ENCODE measurements around the gene FAAP20. TPM values are rescaled to one million over a fixed set of nuclear protein-coding genes. Genes with fewer than 3 reads are reported as not detected.

FAAP20 gene
- total and polyA plus RNA-seq, 2 donors (not counting 1 experiment from before 2014, with no cell fraction given) = 31.2 to 68.1 TPM

DNA sequence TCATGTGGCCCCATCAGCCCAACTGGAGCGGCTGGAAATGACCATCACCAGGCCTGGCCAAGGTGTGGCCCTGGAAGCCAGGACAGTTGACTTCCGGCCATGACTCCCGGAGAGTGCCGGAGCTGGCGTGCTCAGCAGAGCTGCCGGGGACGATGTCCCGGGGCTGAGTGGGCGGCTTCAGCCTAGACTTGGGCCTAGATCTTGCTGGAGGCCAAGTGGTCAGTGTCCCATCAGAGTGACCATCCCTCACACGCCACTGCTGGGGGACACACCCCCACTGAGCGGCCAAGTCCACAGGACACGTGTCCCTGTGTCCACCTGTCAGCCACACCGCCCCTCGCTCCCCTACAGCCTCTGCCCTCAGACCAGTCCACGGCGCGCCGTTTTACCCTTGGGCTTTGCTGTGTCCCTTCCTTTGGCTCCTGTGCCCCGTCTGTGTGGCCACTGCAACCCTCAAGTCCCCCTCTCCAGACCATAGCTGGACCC, 4.0 kb downstream of the FAAP20 start:
- no peak overlapping the region for H3K9ac ChIP-seq (ENCODE audit: low read length)
- no peak for DNase-seq
- TF ChIP-seq, protein P1, sequence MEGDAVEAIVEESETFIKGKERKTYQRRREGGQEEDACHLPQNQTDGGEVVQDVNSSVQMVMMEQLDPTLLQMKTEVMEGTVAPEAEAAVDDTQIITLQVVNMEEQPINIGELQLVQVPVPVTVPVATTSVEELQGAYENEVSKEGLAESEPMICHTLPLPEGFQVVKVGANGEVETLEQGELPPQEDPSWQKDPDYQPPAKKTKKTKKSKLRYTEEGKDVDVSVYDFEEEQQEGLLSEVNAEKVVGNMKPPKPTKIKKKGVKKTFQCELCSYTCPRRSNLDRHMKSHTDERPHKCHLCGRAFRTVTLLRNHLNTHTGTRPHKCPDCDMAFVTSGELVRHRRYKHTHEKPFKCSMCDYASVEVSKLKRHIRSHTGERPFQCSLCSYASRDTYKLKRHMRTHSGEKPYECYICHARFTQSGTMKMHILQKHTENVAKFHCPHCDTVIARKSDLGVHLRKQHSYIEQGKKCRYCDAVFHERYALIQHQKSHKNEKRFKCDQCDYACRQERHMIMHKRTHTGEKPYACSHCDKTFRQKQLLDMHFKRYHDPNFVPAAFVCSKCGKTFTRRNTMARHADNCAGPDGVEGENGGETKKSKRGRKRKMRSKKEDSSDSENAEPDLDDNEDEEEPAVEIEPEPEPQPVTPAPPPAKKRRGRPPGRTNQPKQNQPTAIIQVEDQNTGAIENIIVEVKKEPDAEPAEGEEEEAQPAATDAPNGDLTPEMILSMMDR (IDR thresholded peaks at IDR 0.05) = no peak
- no peak for TF ChIP-seq EZH2 (IDR thresholded peaks at IDR 0.05; ENCODE audit: borderline replicate concordance, insufficient read depth, low read depth, low read length, poor library complexity, severe bottlenecking)
- H3K4me1 Mint-ChIP-seq = peaks cover 17% of the 10 kb centered on the region
- POLR2A ChIA-PET = interaction anchor here (0.5 to 1.8 kb wide), 3 partner anchors 55 to 201 kb away, joined by 3 to 7 read pairs (median 4); partner anchors contain the start of genes MORN1 and RER1
- H3K4me2 ChIP-seq (replicated peaks; ENCODE audit: low read depth, low read length, poor library complexity, severe bottlenecking) = peak overlapping the region; percentile 91
- no peak overlapping the region for H3K4me3 ChIP-seq (ENCODE audit: control extremely low read depth in 1 of 5, extremely low read depth in 1 of 5, insufficient read depth in 1 of 5, low read depth in 2 of 5, low read length in 4 of 5)
- H3K27ac ChIP-seq (ENCODE audit: low read length in 2 of 2) = no peak overlapping the region
- H3K4me1 ChIP-seq (ENCODE audit: control insufficient read depth in 2 of 2, insufficient read depth in 2 of 2, low read length in 2 of 2) = peaks cover 8 to 31% of the 10 kb centered on the region in 2 donors
- H3K9me3 ChIP-seq (ENCODE audit: control extremely low read depth in 1 of 3, control insufficient read depth in 2 of 3, insufficient read depth in 1 of 3, low read length in 2 of 3) = peaks cover 0 to 2% (median 0%) of the 10 kb centered on the region in 3 donors
- H3K9me3 Mint-ChIP-seq (ENCODE audit: insufficient read depth) = no peaks in the 10 kb centered on the region
- H3K27me3 Mint-ChIP-seq = no peaks in the 10 kb centered on the region
- H3K27me3 ChIP-seq (replicated peaks in 1 of 4; ENCODE audit: control extremely low read depth in 1 of 4, control insufficient read depth in 3 of 4, insufficient read depth in 4 of 4, low read length in 3 of 4) = no peaks in the 10 kb centered on the region
- intact Hi-C loops (cut with micrococcal nuclease) = loop anchor here (10.0 kb wide), 2 partner anchors 454 to 1234 kb away; no protein-coding TSS in a partner anchor
- peaks cover 6% of the 10 kb centered on the region for H4K20me1 ChIP-seq (ENCODE audit: control insufficient read depth, insufficient read depth, low read length, poor library complexity, severe bottlenecking)
- no peak for ATAC-seq (ENCODE audit: low read depth)
- H2AFZ ChIP-seq (ENCODE audit: insufficient read depth, low read depth, low read length, poor library complexity, severe bottlenecking) = no peak overlapping the region
- 99% methylated on average over 19 of the region's 19 CpGs for WGBS (ENCODE audit: insufficient coverage)
- H3K36me3 ChIP-seq (replicated peaks in 1 of 2; ENCODE audit: control extremely low read depth in 1 of 2, control insufficient read depth in 1 of 2, extremely low read depth in 1 of 2, insufficient read depth in 2 of 2, low read length in 1 of 2) = peaks cover 0 to 6% of the 10 kb centered on the region in 2 experiments
- H3K79me2 ChIP-seq (ENCODE audit: control insufficient read depth, insufficient read depth, low read length) = peaks cover 21% of the 10 kb centered on the region
- H3K4me3 Mint-ChIP-seq = peak overlapping the region; percentile 37
- no peak overlapping the region for H3K27ac Mint-ChIP-seq
- CTCF ChIA-PET = interaction anchor here (13.5 kb wide), 1 partner anchor 190 kb away, joined by 295 read pairs; no protein-coding TSS in a partner anchor

Data from B cell (primary cell).